NCI-H345 (cell line): ENCODE results near the gene CAMK2A.

Experiments
- DNase-seq: peaks from one replicate; lab custom pipeline; 2025; lab: John Stamatoyannopoulos, UW

The CAMK2A gene

GRCh38 chr5:150278046-150278730 lies 11.4 kb downstream of the CAMK2A start:
- DNase-seq, result no peak

GRCh38 chr5:150277043-150277442 lies 12.5 kb downstream of the CAMK2A start:
- DNase-seq, result no peak

DNA sequence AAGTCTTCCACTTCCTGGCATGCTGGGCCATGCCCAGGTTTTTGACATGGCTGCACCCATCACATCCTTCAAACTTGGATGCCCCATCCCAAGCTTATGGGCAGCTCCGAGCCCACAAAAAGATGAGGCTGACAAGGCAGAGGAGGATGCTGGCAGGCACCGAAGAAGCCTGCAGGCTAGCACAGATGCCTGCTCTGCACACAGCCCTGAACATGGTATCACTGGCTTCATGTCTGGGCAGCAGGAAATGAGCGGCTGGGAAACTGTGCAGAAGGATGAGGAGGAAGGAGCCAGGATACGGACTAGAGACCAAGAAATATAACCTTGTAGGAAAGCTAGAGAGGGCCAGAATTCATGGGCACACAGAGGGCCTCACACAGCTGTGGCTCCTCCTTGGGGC lies 14.8 kb downstream of the CAMK2A start:
- no peak for DNase-seq

GRCh38 chr5:150272531-150272930 lies 17.0 kb downstream of the CAMK2A start:
- peak; percentile 16 for DNase-seq

- DNase-seq, result no peak
Observed at GRCh38 chr5:150271923-150272322, 17.6 kb downstream of the CAMK2A start.

DNA sequence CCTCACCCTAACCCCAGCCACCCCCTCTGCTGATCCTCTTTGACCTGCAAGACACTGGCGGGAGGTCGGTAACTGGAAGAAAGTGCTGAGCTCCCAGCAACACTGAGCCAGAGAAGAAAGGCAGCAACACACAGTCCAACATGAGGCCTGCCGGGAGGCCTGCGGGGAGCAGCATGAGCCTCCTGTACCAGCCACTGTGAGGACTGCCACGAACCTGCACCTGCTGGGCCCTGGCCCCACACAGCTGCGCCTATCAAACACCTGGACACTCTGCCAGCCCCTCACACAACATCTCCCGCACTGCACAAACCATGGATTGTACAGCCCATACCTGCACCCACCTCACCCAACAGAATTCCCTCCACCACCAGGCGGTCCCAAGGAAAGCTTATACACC lies 18.3 kb downstream of the CAMK2A start:
- no peak for DNase-seq

- no peak for DNase-seq
Observed at GRCh38 chr5:150270541-150271295, 18.9 kb downstream of the CAMK2A start.

GRCh38 chr5:150266871-150267291 lies 22.7 kb downstream of the CAMK2A start:
- peak; percentile 59 for DNase-seq

GRCh38 chr5:150265870-150266383 lies 23.6 kb downstream of the CAMK2A start:
- no peak for DNase-seq

DNA sequence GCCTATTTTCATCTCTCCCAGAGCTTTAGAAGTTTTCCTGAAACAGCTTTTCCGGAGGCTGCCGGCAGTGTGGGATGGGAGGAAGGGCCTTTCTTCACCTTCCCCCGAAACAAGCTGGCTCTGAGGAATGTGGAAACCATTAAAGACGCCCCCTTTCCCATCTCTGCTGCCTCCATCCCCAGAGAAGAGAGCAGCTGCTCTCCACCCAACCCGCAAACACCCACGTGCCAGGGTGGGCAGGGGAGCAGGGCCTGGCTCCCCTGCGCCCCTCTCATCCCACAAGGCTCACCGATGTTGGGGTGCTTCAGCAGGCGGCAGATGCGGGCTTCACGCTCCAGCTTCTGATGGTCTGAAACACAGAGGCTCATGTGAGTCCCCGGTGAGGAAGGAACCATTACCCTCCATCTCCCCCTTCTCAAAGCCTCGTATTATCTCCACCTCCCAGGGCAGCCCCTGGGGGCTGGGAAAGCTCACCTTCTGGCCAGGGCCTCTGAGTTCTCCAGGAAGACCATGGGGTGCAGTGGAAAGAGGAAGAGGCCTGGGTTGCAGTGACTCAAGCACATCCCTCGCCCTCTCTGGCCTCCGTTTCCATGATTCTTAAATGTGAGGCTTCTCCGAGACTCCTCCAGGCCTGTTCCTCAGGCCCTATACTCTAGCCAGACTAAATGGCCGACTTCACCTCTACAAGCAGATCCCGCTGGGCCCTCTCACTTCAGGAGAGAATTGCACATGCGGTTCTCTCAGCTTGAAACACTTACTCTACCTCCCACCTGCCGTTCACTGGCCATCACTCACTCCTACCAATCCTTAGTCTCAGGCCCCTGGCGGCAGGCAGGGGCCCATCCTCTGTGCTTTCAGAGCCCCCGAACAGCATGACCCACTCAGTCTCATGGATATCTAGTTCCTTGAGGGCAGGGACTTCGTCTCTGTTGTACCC lies 24.6 kb downstream of the CAMK2A start:
- DNase-seq, result no peak

DNA sequence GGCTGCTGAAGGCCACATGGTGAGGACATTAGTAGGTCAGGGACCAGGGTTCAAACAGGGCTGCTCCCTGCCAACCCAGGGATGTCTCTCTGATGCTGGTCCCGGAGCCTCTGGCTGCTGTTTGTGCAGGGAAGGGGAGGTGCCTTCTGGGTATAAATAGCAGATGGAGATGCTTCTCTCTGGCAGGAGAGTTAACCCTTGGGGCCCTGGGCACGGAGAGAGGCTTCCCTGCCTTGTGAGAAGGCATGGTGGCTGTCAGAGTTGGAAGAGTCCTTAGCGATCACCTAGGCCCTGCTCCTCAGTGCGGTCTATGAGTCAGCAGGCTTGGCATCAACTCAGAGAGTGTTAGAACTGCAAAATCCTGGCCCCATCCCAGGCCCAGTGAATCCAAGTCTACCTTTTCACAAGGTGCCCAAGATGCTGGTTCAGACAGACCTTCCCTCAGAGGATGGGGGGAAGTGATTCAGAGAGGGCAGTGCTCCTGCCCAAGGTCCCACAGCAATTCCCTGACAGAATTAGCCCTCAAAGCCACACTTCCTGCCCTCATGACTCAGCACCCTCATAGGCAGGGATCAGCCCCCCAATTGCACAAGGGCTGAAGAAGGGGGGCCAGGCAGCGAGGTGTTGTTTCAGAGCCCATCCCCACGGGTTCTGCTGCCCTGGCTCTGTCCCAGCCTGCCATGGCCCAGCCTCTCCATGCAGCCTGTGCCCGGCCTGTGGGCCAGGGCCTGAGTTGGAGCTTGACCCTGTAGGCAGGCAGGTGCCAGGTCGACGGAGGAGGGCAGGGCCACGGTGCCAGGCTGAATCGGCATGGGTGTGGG lies 25.6 kb downstream of the CAMK2A start:
- DNase-seq, result no peak

DNA sequence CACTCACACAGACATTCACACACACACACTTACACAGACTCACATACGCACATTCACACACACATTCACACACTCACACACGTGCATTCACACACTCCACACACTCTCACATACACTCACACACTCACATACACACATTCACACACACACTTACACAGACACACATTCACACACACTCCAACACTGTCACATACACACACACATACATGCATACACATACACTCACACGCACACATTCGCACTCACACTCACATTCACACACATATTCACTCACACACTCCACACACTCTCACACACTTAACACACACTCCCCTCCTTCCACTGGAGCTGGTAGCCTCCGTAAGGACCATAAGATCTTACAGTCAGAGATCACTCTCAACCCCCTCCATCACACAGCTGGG lies 26.2 kb downstream of the CAMK2A start:
- no peak for DNase-seq

DNA sequence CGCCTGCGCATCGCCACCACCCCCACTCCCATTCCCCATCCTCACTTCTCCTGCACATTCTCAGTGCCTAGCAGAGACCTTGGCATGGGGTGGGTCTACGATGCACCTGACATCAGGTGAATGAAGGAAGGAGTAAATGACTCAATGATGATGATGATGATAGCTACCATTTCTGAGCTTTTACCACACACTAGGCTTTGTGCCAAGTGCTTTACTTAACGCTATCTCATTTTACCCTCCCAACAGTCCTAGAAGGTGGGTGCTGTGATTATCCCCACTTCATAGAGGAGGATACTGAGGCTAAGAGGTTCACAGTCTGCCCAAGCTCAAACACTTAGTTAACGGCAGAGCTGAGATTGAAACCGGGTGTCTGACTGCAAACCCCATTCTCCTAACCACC lies 27.1 kb downstream of the CAMK2A start:
- no peak for DNase-seq

DNA sequence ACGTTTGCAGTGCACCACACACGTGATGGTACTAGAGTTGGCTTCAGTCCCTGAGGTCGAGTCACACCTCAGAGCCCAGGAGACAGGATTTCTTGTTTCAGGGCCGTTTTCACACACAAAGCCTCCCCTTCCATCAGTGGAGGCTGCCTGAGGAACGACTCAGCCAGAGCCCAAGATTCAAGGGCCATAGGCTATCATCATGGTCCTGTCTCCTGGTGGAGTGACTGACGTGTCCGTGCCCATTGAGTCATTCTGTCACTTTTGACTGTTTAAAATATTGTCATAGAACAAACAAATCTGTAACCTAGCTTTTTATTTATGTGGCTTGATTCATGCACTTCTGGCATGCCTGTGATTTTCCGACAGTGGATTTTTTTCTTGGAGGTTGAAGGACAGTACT lies 28.3 kb downstream of the CAMK2A start:
- DNase-seq, result no peak

DNA sequence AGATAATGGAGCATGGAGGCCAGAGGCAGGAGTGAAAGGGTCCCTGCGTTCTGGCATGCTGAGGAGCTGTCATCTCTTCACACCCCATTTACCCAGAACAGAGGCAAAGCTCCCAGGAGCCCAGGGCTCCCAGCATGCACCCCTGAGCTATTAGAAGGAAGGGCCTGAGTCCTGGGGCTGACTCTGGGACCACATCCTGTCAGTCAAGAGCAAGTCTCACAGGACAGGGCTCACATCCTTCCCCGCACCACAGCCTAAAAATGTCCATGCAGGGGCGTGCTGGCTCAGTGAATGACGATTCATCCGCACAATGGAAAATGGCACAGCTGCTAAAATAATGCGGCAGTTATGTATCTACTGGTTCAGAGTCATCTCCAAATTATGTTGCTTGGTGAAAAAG lies 31.4 kb downstream of the CAMK2A start:
- DNase-seq, result peak; percentile 18

DNA sequence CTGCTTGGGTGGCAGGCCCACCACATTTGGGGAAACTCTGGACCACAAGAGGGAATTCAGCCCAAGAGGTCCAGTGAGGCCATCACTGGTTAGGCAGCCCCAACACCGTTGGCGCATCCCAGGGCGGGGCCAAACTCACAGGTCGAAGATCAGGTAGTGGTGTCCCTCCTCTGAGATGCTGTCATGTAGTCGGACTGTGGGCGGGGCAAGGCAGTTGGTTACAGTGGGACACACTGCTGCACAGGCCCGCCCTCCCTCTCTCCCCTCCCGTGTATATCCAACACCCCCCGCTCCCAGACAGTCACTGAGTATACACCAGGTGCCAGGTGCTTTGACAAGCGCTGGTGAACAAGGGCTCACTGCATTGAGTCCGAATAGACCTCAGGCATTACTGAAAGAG lies 32.1 kb downstream of the CAMK2A start:
- DNase-seq, result no peak

- no peak for DNase-seq
Observed at GRCh38 chr5:150256410-150257064, 33.0 kb downstream of the CAMK2A start.

DNA sequence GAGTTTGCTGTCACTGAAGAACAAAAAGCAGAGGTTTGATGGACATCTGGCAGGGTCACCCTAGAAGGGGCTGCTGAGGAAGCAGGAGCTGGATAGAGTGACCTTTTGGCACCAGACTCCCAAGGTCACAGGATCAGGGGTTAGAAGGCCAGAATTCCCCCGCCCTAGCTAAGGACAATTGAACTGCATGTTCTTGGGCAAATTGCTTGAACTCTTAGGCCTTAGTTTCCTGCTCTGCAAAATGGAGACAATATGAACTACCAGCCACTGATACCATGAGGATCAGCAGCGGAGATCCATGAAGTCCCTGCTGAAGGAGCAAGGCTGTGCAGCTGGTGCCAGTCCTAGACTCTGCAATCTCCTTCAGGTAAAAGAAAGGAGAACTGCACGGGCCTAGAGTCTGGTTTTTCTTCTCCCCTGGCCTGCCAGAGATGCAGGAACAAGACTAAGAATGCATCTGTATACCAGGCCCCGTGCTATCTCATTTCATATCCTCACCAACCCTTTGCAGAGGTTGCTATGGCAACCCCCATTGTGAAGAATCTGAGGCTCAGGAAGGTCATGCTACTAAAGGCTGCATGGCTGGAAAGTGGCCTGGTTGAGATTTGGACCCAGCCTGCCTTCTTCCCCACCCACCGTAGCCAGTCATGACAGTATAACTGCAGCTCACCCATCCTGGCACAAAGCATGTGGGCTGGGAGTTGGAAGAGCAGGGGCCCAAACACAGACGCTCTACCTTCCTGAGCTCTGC lies 33.7 kb downstream of the CAMK2A start:
- no peak for DNase-seq

GRCh38 chr5:150254774-150255173 lies 34.8 kb downstream of the CAMK2A start:
- no peak for DNase-seq

GRCh38 chr5:150254363-150254762 lies 35.2 kb downstream of the CAMK2A start:
- DNase-seq, result no peak
